Endothelial cell of hepatic sinusoid (primary cell): ENCODE measurements around the gene NLRP6.
"Not testable (repeated sequence)": the region's sequence is repeated elsewhere in the genome, so short reads cannot be mapped to it uniquely, and the experiment has no call there.

Experiments
- in situ Hi-C: cut with HindIII; loops from 2 replicates; pipeline ENCODE4 v1.10.0; 2017; ENCODE audit warnings: low sequenced_read_pairs

The NLRP6 gene

DNA sequence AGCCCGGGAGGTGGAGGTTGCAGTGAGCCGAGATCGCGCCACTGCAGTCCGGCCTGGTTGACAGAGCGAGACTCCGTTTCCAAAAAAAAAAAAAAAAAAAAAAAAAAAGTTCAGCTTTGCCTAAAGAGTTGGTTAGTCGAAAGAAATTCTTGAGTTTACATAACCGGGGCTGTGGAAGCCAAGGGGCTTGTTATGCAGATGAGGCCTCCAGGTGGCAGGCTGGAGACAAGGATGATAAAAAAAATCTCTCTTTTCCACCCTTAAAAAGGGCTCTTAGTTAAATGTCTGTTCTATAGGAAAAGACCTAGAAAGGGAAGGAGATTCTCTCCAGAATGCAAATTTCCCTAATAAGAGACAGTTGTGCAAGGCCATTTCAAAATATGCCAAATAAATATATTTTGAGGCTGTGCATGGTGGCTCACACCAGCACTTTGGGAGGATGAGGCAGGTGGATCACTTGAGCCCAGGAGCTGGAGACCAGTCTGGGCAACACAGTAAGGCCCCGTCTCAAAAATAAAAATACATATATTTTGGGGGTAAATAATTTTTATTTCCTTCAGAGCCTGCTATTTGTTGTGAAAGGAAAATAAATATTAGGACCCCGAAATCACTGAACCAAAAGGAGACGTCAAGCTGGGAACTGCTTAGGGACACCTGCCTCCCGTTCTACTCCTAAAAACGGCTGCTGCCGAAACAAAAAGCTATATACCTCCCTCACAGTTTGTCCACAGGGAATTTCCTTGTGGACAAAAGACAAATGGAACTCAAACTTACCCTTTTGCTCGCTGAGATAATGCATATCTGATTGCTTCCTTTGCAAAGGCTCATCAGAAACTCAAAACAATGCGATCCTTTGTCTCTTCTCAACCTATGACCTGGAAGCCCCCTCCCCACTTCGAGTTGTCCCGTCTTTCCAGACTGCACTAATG is 27.0 kb downstream of the NLRP6 start:
- in situ Hi-C loops, result loop anchor here (5.0 kb wide), 1 partner anchor 53 kb away; no protein-coding TSS in a partner anchor

- in situ Hi-C loops, result loop anchor here (5.0 kb wide), 1 partner anchor 54 kb away; no protein-coding TSS in a partner anchor
Observed at GRCh38 chr11:305844-306211, 27.6 kb downstream of the NLRP6 start.

- in situ Hi-C loops, result loop anchor here (5.0 kb wide), 1 partner anchor 55 kb away; no protein-coding TSS in a partner anchor
Observed at GRCh38 chr11:306645-307371, 28.6 kb downstream of the NLRP6 start.

GRCh38 chr11:307766-308708 is 29.8 kb downstream of the NLRP6 start, which contains the start of gene IFITM2:
TSS of gene IFITM2 (plus strand) at chr11:307816. CDS start at chr11:308193, 377 bp downstream.
- in situ Hi-C loops, result loop anchor here (5.0 kb wide), 1 partner anchor 56 kb away; no protein-coding TSS in a partner anchor

- in situ Hi-C loops, result loop anchor here (5.0 kb wide), 1 partner anchor 57 kb away; no protein-coding TSS in a partner anchor
Observed at GRCh38 chr11:308740-309665, 30.8 kb downstream of the NLRP6 start.

DNA sequence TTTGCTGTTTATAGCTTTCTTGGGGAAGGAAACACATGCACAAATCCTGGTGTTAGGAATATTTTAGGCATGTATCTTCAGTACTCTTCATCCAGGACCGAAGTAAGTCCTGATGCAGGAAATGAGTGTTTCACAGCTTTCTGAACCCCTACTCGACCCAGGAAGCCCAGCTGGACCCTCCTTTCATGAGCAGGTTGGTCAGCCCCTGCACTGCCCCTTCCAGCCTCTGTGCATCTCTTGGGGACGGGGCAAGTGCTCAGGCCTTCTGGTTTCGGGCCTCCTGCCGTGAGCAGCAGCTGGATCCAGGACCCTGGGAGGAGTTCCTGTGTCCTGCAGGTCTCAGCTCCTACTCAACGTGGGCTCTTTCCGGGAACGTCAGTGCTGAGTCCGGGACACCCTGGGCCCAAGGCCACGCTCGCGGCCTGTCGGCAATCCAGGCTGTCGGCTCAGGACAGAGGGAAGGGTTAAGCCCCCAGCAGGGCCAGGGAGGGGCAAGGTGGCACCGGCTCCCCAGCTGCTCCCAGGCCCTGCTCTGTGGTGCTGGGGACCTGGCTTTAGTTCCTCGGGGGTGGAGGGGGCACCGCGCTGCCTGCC is 31.9 kb downstream of the NLRP6 start:
- in situ Hi-C loops, result loop anchor here (5.0 kb wide), 1 partner anchor 58 kb away; no protein-coding TSS in a partner anchor

GRCh38 chr11:311013-311748 is 33.0 kb downstream of the NLRP6 start:
- in situ Hi-C loops, result not testable (repeated sequence)

- in situ Hi-C loops, result no loop called here
Observed at GRCh38 chr11:312092-312816, 34.0 kb downstream of the NLRP6 start.

- in situ Hi-C loops, result no loop called here
Observed at GRCh38 chr11:313304-313786, 35.1 kb downstream of the NLRP6 start.

DNA sequence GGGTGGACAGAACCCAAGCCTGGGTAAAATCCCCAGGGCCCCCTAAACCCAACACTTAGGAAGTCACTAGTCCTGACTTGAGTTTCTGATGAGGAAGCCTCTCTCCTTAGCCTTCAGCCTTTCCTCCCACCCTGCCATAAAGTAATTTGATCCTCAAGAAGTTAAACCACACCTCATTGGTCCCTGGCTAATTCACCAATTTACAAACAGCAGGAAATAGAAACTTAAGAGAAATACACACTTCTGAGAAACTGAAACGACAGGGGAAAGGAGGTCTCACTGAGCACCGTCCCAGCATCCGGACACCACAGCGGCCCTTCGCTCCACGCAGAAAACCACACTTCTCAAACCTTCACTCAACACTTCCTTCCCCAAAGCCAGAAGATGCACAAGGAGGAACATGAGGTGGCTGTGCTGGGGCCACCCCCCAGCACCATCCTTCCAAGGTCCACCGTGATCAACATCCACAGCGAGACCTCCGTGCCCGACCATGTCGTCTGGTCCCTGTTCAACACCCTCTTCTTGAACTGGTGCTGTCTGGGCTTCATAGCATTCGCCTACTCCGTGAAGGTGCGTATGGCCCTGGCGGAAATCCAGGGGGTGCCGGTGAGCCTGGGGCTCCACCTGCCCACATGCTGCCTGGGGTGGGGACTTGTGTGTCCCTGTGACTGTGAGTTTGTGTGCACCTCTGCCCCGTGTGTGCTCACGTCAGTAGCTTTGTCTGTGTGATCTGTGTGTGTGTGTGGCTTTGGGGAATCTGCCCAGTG is 35.8 kb downstream of the NLRP6 start, which contains the start of gene IFITM1:
TSS of gene IFITM1 (plus strand) at position 254 of the 767 bp plus-strand sequence. CDS start at position 385, 131 bp downstream.
- in situ Hi-C loops, result no loop called here

GRCh38 chr11:314554-314875 is 36.3 kb downstream of the NLRP6 start:
- in situ Hi-C loops, result not testable (repeated sequence)

DNA sequence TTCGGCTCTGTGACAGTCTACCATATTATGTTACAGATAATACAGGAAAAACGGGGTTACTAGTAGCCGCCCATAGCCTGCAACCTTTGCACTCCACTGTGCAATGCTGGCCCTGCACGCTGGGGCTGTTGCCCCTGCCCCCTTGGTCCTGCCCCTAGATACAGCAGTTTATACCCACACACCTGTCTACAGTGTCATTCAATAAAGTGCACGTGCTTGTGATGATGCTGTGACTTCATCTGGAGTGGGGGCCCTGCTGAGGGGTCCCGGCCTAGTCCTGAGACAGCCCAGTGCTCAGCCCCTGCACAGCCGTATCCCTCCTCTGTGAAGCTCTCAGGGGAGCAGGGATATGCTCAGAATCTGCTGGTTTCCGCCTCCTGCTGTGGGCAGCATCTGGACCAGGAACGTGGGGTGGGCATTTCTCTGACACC is 36.9 kb downstream of the NLRP6 start:
- in situ Hi-C loops, result no loop called here

- in situ Hi-C loops, result no loop called here
Observed at GRCh38 chr11:315516-315994, 37.3 kb downstream of the NLRP6 start.

DNA sequence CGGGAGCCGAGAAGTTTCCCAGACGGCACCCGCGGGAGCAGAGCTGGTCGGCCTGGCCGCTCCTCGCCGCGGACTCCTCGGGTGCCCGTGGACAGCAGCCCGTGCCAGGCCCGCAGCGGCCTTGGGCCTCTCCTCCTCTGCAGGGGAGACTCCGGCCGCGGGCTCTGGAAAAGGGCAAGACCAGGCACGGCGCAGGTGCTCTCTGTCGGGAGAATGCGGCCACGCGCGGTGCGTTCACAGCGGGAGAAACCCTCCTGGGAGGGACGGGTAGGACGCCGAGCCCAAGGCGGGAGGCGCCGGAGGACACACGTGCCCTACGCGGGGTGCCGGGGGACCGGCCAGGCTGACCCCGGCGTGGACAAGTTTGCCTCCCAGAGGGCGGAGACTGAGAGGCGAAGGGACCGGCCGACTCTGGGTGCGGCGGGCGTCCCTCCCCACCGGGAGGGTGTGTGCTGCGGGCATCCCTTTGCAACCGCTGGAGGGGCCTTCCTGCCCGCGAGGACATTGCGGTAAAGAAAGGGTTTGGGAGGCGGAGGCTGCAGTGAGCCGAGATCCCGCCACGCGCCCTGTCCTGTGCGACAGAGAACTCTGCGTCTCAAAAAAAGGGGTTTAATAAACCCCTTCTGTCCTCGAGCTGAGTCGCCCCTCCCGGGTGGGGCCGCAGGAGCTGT is 38.0 kb downstream of the NLRP6 start:
- in situ Hi-C loops, result no loop called here

GRCh38 chr11:316891-317301 is 38.7 kb downstream of the NLRP6 start:
- in situ Hi-C loops, result no loop called here
